Astrocyte of the spinal cord (primary cell): ENCODE measurements around the gene ADAM23.

Experiments
- DNase-seq: peaks from one replicate; pipeline ENCODE4 v3.0.0; 2011; ENCODE audit warnings: low read depth, low spot score
- H3K4me3 ChIP-seq: 2 replicates; pipeline ENCODE4 v1.5.1; 2011; ENCODE audit warnings: low read depth, mild to moderate bottlenecking, low read length, moderate library complexity
- CTCF ChIP-seq: IDR thresholded peaks from 2 replicates; pipeline ENCODE4 v1.5.1; 2012; ENCODE audit warnings: low read depth, mild to moderate bottlenecking, low read length, inconsistent platforms
- in situ Hi-C: cut with HindIII; loops from 2 replicates; pipeline ENCODE4 v1.10.0; 2017; ENCODE audit warnings: low sequenced_read_pairs

Gene ADAM23

GRCh38 chr2:206472094-206472493 lies 28.8 kb downstream of the ADAM23 start:
- H3K4me3 ChIP-seq = no peak overlapping the region
- in situ Hi-C loops = no loop called here
- TF ChIP-seq CTCF = no peak
- no peak for DNase-seq

GRCh38 chr2:206474099-206474498 lies 30.8 kb downstream of the ADAM23 start:
- no peak for DNase-seq
- no peak overlapping the region for H3K4me3 ChIP-seq
- in situ Hi-C loops = no loop called here
- no peak for TF ChIP-seq CTCF

DNA sequence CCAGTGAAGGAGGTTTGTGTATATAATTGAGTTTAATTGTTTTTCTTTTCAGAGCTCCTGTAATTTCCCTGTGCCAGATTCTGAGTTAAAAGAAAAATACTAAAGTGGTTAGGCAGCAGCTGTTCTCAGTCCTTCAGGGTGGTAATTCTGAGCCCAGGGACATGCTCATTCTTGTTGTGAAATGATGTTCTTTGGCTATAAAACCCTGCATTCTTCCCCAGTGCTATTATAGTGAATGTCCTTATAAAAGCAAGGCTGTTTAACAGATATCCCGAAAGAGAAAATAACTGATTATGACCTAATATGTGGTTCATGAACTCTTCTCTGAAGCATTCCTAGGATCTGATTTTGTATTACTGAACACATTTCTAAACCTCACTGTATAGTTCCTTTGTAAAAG lies 34.0 kb downstream of the ADAM23 start:
- TF ChIP-seq CTCF = no peak
- no peak overlapping the region for H3K4me3 ChIP-seq
- DNase-seq = peak; percentile 22
- in situ Hi-C loops = no loop called here

- TF ChIP-seq CTCF = no peak
- in situ Hi-C loops = no loop called here
- no peak for DNase-seq
- no peak overlapping the region for H3K4me3 ChIP-seq
These were observed 35.0 kb downstream of the ADAM23 start for GRCh38 chr2:206478340-206478739.

DNA sequence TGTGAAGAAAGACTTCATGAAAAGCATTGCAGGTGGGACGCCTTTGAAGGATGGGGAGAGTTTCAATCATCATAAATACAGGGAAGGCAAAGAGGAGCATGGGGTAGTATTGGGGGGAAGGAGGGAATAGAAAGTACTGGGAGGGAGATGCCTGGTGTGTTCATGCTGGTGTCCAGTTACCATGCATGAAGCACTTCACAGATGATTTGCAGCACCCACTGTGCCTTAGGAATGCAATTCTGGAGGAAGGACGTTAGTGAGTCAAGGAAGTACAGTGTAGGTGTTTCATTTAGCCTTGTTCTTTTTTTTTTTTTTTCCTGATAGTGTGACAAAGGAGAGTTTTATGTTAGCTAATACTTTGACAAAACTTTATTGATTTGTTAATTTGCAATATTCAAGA lies 36.8 kb downstream of the ADAM23 start:
- DNase-seq = peak; percentile 7
- no peak overlapping the region for H3K4me3 ChIP-seq
- in situ Hi-C loops = no loop called here
- TF ChIP-seq CTCF = no peak

GRCh38 chr2:206480620-206481019 lies 37.3 kb downstream of the ADAM23 start:
- no peak for DNase-seq
- in situ Hi-C loops = no loop called here
- no peak overlapping the region for H3K4me3 ChIP-seq
- TF ChIP-seq CTCF = no peak

DNA sequence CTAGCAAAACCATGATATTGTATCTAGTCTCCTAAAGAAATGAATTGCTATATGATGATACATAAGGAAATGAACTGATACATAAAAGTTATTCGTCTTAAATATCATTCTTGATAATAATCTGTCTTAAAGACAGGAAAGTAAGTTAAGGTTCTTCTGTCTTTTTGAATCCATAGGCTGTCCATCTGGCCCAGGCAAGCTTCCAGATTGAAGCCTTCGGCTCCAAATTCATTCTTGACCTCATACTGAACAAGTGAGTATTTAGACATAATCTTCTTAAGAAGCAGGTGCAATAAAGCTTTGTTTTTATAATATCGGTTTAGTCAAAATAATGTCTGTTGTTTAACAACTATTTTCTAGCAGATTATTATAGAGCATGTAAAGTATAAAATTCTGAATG lies 37.7 kb downstream of the ADAM23 start:
- TF ChIP-seq CTCF = no peak
- H3K4me3 ChIP-seq = no peak overlapping the region
- no peak for DNase-seq
- in situ Hi-C loops = no loop called here
